Peyer's patch (tissue), 4 donors: ENCODE data around the gene DUSP28.

Source experiments
- POLR2A ChIP-seq, 2 donors: fragments of 450-650 bp; IDR thresholded peaks; one replicate each; pipeline ENCODE4 v1.5.1; 2017; ENCODE audit warnings: antibody characterized with exemption in 2 of 2, mild to moderate bottlenecking in 2 of 2, moderate library complexity in 2 of 2
- TF ChIP-seq, protein P1 (sequence below), 6 experiments: fragments of 450-650 bp in 4 of 6; fragments of 200-600 bp in 2 of 6; sonication (generic) in 1 of 6; IDR thresholded peaks; one replicate each; pipeline ENCODE4 v1.5.1; 2017 to 2019; ENCODE audit warnings: antibody characterized with exemption in 6 of 6, mild to moderate bottlenecking in 3 of 6, moderate library complexity in 1 of 6

DNA sequence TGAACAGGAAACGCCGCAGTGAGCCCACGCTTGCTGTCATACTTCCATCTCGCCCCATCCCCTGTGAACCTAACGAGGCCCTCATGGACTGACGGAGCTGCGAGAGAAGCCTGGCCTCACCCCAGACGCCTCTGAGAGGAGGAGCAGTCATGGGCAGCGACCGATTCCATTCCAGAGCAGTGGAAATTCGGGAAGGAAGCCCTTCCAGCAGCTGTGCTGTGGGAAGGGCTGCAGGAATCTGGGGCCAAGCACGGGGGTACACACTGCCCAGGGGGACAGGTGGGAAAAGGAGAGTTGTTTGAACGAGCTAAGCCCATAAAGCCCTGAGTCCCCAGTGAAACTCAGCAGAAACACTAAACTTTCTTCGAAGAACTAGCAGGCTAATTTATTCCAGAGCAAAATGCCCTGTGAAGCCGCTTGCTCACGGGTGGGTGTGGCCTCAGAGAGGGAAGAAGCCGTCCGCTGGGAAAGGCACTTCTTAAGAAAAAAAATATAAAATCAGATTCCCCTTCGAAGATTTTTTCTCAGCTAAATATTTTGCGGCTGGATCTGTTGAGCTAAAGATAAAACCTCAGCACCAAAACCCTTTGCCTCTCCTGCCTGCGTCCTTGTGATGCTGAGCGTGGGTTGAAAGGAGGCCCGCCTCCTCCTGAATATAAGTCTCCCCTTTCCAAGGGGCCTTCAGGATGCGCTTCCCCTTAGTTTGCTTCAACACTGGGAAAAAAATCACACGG is 40.6 kb upstream of the DUSP28 start:
- TF ChIP-seq POLR2A (IDR thresholded peaks at IDR 0.05): no peak
- TF ChIP-seq, protein P1, sequence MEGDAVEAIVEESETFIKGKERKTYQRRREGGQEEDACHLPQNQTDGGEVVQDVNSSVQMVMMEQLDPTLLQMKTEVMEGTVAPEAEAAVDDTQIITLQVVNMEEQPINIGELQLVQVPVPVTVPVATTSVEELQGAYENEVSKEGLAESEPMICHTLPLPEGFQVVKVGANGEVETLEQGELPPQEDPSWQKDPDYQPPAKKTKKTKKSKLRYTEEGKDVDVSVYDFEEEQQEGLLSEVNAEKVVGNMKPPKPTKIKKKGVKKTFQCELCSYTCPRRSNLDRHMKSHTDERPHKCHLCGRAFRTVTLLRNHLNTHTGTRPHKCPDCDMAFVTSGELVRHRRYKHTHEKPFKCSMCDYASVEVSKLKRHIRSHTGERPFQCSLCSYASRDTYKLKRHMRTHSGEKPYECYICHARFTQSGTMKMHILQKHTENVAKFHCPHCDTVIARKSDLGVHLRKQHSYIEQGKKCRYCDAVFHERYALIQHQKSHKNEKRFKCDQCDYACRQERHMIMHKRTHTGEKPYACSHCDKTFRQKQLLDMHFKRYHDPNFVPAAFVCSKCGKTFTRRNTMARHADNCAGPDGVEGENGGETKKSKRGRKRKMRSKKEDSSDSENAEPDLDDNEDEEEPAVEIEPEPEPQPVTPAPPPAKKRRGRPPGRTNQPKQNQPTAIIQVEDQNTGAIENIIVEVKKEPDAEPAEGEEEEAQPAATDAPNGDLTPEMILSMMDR (IDR thresholded peaks at IDR 0.05): no peak
